DOHH2 (cell line): ENCODE measurements around the gene MLH3.

Experiments used
- H3F3A ChIP-seq: fragments of 200-600 bp; sonication (generic), shearing (Covaris generic); 2 replicates; pipeline ENCODE4 v1.6.0; 2016; ENCODE audit warnings: antibody characterized with exemption, mild to moderate bottlenecking; ENCODE audit not compliant: control insufficient read depth, insufficient read depth
- H3K27ac ChIP-seq: fragments of 200-600 bp; sonication (generic); 2 replicates; pipeline ENCODE4 v1.5.1; 2014; ENCODE audit warnings: low read depth, mild to moderate bottlenecking, low read length, moderate library complexity
- H3K27me3 ChIP-seq: fragments of 200-600 bp; sonication (generic); 2 replicates; pipeline ENCODE4 v1.6.1; 2014; ENCODE audit warnings: mild to moderate bottlenecking, low read length, mixed read lengths; ENCODE audit not compliant: control insufficient read depth
- H3K36me3 ChIP-seq: fragments of 200-600 bp; sonication (generic); 2 replicates; pipeline ENCODE4 v1.6.1; 2014; ENCODE audit warnings: mild to moderate bottlenecking, low read length, moderate library complexity, mixed read lengths; ENCODE audit not compliant: control insufficient read depth
- H3K4me1 ChIP-seq: fragments of 200-600 bp; sonication (generic); 2 replicates; pipeline ENCODE4 v1.6.1; 2014; ENCODE audit warnings: mild to moderate bottlenecking, low read length, mixed read lengths; ENCODE audit not compliant: control insufficient read depth
- H3K4me2 ChIP-seq: fragments of 200-600 bp; sonication (generic); 2 replicates; pipeline ENCODE4 v1.6.0; 2014; ENCODE audit warnings: mild to moderate bottlenecking, low read length, moderate library complexity
- H3K4me3 ChIP-seq: fragments of 200-600 bp; sonication (generic); 2 replicates; pipeline ENCODE4 v1.5.1; 2014; ENCODE audit warnings: mild to moderate bottlenecking, low read length, mixed read lengths
- H3K79me2 ChIP-seq: fragments of 200-600 bp; sonication (generic); 2 replicates; pipeline ENCODE4 v1.6.1; 2014; ENCODE audit warnings: mild to moderate bottlenecking, low read length, mixed read lengths; ENCODE audit not compliant: control insufficient read depth
- H3K9me2 ChIP-seq: fragments of 200-600 bp; sonication (generic); replicated peaks from 2 replicates; pipeline ENCODE4 v1.6.1; 2014; ENCODE audit warnings: mild to moderate bottlenecking, low read length, mixed read lengths; ENCODE audit not compliant: control insufficient read depth
- H3K9me3 ChIP-seq: fragments of 200-600 bp; sonication (generic); 2 replicates; pipeline ENCODE4 v1.6.1; 2014; ENCODE audit warnings: antibody characterized with exemption, low read length, mixed read lengths; ENCODE audit not compliant: control insufficient read depth, insufficient read depth
- H4K20me1 ChIP-seq: fragments of 200-600 bp; sonication (generic); 2 replicates; pipeline ENCODE4 v1.6.0; 2014; ENCODE audit warnings: low read depth, mild to moderate bottlenecking, antibody characterized with exemption, low read length, moderate library complexity; ENCODE audit not compliant: control insufficient read depth, insufficient read depth
- EZH2phosphoT487 ChIP-seq: fragments of 200-600 bp; sonication (generic); IDR thresholded peaks from 2 replicates; pipeline ENCODE4 v1.6.1; 2017; ENCODE audit warnings: borderline replicate concordance, mild to moderate bottlenecking, antibody characterized with exemption, low read length, moderate library complexity, mixed read lengths
- TF ChIP-seq, protein P1 (sequence below): fragments of 200-600 bp; sonication (generic); IDR thresholded peaks from one replicate; pipeline ENCODE4 v1.5.1; 2014; ENCODE audit warnings: antibody characterized with exemption, mild to moderate bottlenecking, low read depth, low read length; ENCODE audit not compliant: poor library complexity, severe bottlenecking

MLH3 gene

DNA sequence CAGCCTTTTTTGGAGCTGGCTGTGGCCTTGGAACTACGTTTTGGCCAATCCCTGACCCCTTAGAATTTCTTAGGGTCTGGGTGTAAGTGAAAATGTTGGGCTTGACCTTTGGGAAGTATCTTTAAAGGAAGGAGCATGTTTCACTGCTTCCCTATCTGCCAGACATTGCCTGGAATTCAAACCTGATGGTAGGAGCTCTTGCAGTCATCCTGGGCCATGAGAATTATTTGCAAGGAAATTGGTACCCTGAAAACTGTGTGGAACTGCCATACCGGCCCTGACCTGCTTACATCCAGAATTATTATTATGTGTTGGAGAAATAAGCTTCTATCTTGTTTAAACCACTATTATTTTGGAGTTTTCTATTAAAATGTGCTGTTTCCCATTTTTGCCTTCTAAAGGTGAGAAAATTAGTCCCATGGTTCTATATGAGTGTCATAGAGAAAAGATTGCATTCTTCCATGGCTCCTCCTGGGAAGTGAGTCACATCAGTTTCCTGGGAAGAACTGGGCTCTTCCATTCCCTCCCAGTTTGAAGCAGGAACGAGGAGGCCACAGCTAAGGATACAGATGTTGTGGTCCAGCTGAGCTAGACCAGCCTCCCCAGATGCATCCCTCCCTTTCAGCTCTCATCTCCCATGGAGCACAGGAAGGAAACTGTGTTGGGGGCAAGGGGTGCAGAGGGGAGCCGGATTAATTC, 86.3 kb downstream of the MLH3 start:
- H3K79me2 ChIP-seq, result no peaks in the 10 kb centered on the region
- H3K9me3 ChIP-seq, result no peaks in the 10 kb centered on the region
- no peaks in the 10 kb centered on the region for H3K9me2 ChIP-seq
- 0 out of 2 replicates have a peak, but pooled peaks cover 5% of the 10 kb centered on the region for H3K27me3 ChIP-seq
- no peak overlapping the region for H3K4me2 ChIP-seq
- H3K27ac ChIP-seq, result no peak overlapping the region
- no peaks in the 10 kb centered on the region for H4K20me1 ChIP-seq
- peaks cover 15% of the 10 kb centered on the region for H3K4me1 ChIP-seq
- no peaks in the 10 kb centered on the region for H3K36me3 ChIP-seq
- no peak for TF ChIP-seq EZH2phosphoT487
- TF ChIP-seq, protein P1, sequence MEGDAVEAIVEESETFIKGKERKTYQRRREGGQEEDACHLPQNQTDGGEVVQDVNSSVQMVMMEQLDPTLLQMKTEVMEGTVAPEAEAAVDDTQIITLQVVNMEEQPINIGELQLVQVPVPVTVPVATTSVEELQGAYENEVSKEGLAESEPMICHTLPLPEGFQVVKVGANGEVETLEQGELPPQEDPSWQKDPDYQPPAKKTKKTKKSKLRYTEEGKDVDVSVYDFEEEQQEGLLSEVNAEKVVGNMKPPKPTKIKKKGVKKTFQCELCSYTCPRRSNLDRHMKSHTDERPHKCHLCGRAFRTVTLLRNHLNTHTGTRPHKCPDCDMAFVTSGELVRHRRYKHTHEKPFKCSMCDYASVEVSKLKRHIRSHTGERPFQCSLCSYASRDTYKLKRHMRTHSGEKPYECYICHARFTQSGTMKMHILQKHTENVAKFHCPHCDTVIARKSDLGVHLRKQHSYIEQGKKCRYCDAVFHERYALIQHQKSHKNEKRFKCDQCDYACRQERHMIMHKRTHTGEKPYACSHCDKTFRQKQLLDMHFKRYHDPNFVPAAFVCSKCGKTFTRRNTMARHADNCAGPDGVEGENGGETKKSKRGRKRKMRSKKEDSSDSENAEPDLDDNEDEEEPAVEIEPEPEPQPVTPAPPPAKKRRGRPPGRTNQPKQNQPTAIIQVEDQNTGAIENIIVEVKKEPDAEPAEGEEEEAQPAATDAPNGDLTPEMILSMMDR, result no peak
- no peaks in the 10 kb centered on the region for H3F3A ChIP-seq
- no peak overlapping the region for H3K4me3 ChIP-seq
